H1 (cell line): ENCODE results near the gene SMAP2.

Experiments
- BRCA1 ChIP-seq: IDR thresholded peaks from 2 replicates; pipeline ENCODE4 v1.6.1; 2012; ENCODE audit warnings: low read depth, low read length, improper control_type of control experiment
- CHD1 ChIP-seq: IDR thresholded peaks from 2 replicates; pipeline ENCODE4 v1.6.1; 2012; ENCODE audit warnings: low read depth, low read length, improper control_type of control experiment
- CTCF ChIP-seq, 3 experiments: IDR thresholded peaks; 1 replicate in 2 of 3; 2 replicates in 1 of 3; pipeline versions ENCODE4 v1.5.1 to v1.6.1; 2011; ENCODE audit warnings: low read length in 3 of 3, mild to moderate bottlenecking in 3 of 3, inconsistent platforms in 2 of 3, low read depth in 1 of 3, moderate library complexity in 1 of 3; ENCODE audit not compliant: insufficient read depth in 1 of 3; ENCODE audit errors: control extremely low read depth in 1 of 3
- E2F6 ChIP-seq: IDR thresholded peaks from 2 replicates; pipeline ENCODE4 v1.6.1; 2012; ENCODE audit warnings: inconsistent platforms
- EP300 ChIP-seq, 2 experiments: IDR thresholded peaks; 1 replicate in 1 of 2; 2 replicates in 1 of 2; pipeline ENCODE4 v1.6.1; 2011 to 2012; ENCODE audit warnings: low read depth in 2 of 2, low read length in 2 of 2, mild to moderate bottlenecking in 2 of 2, borderline replicate concordance in 1 of 2, inconsistent platforms in 1 of 2, moderate library complexity in 1 of 2
- HDAC2 ChIP-seq, 2 experiments: fragments of 300-600 bp in 1 of 2; sonication (generic) in 1 of 2; IDR thresholded peaks; 2 replicates each; pipeline ENCODE4 v1.6.1; 2011 to 2012; ENCODE audit warnings: low read depth in 2 of 2, low read length in 2 of 2, mild to moderate bottlenecking in 2 of 2, moderate library complexity in 2 of 2, borderline replicate concordance in 1 of 2, inconsistent platforms in 1 of 2
- POLR2A ChIP-seq, 2 experiments: IDR thresholded peaks; 1 replicate in 1 of 2; 2 replicates in 1 of 2; pipeline ENCODE4 v1.6.1; 2011; ENCODE audit warnings: low read depth in 2 of 2, low read length in 2 of 2, mild to moderate bottlenecking in 2 of 2; ENCODE audit errors: control extremely low read depth in 1 of 2
- SUZ12 ChIP-seq: fragments of 200-600 bp; sonication (generic); IDR thresholded peaks from 2 replicates; pipeline ENCODE4 v1.6.1; 2012; ENCODE audit warnings: mild to moderate bottlenecking, inconsistent platforms, low read length, moderate library complexity, mixed read lengths
- TAF1 ChIP-seq: IDR thresholded peaks from 2 replicates; pipeline ENCODE4 v1.6.1; 2011; ENCODE audit warnings: mild to moderate bottlenecking, low read depth, low read length
- TEAD4 ChIP-seq: IDR thresholded peaks from 2 replicates; pipeline ENCODE4 v1.6.1; 2012; ENCODE audit warnings: low read depth, low read length, inconsistent platforms, mixed read lengths

- TF ChIP-seq BRCA1 = no peak
- TF ChIP-seq EP300 (IDR thresholded peaks at IDR 0.05; ENCODE audit: borderline replicate concordance in 1 of 2, low read depth in 2 of 2, low read length in 2 of 2) = no peak
- TF ChIP-seq CTCF (IDR thresholded peaks at IDR 0.05; ENCODE audit: control extremely low read depth in 1 of 3, insufficient read depth in 1 of 3, low read depth in 1 of 3, low read length in 3 of 3) = no peak
- no peak for TF ChIP-seq SUZ12
- no peak for TF ChIP-seq HDAC2 (IDR thresholded peaks at IDR 0.05; ENCODE audit: borderline replicate concordance in 1 of 2, low read depth in 2 of 2, low read length in 2 of 2)
- TF ChIP-seq E2F6 = no peak
- no peak for TF ChIP-seq TEAD4
- no peak for TF ChIP-seq TAF1
- TF ChIP-seq CHD1 = no peak
- TF ChIP-seq POLR2A (IDR thresholded peaks at IDR 0.05; ENCODE audit: control extremely low read depth in 1 of 2, low read depth in 2 of 2, low read length in 2 of 2) = no peak
These were observed 4.0 kb downstream of the SMAP2 start for GRCh38 chr1:40377512-40377911.
